IPS-15b (cell line): ENCODE measurements around the gene PALMD.

Experiments
- H3K27me3 ChIP-seq: one replicate; pipeline ENCODE4 v1.6.1; 2013; ENCODE audit warnings: low read length; ENCODE audit not compliant: control insufficient read depth, insufficient read depth
- H3K36me3 ChIP-seq: one replicate; pipeline ENCODE4 v1.6.1; 2013; ENCODE audit warnings: low read length; ENCODE audit not compliant: control insufficient read depth, insufficient read depth
- H3K4me1 ChIP-seq: one replicate; pipeline ENCODE4 v1.6.1; 2013; ENCODE audit warnings: mild to moderate bottlenecking, low read length; ENCODE audit not compliant: control insufficient read depth, insufficient read depth
- H3K4me3 ChIP-seq: one replicate; pipeline ENCODE4 v1.5.1; 2013; ENCODE audit warnings: low read depth, low read length
- H3K9ac ChIP-seq: one replicate; pipeline ENCODE4 v1.6.1; 2013; ENCODE audit warnings: low read depth, mild to moderate bottlenecking, low read length
- H3K9me3 ChIP-seq: one replicate; pipeline ENCODE4 v1.6.1; 2013; ENCODE audit warnings: mild to moderate bottlenecking, low read length; ENCODE audit not compliant: control insufficient read depth, insufficient read depth

The PALMD gene, protein sequence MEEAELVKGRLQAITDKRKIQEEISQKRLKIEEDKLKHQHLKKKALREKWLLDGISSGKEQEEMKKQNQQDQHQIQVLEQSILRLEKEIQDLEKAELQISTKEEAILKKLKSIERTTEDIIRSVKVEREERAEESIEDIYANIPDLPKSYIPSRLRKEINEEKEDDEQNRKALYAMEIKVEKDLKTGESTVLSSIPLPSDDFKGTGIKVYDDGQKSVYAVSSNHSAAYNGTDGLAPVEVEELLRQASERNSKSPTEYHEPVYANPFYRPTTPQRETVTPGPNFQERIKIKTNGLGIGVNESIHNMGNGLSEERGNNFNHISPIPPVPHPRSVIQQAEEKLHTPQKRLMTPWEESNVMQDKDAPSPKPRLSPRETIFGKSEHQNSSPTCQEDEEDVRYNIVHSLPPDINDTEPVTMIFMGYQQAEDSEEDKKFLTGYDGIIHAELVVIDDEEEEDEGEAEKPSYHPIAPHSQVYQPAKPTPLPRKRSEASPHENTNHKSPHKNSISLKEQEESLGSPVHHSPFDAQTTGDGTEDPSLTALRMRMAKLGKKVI

DNA sequence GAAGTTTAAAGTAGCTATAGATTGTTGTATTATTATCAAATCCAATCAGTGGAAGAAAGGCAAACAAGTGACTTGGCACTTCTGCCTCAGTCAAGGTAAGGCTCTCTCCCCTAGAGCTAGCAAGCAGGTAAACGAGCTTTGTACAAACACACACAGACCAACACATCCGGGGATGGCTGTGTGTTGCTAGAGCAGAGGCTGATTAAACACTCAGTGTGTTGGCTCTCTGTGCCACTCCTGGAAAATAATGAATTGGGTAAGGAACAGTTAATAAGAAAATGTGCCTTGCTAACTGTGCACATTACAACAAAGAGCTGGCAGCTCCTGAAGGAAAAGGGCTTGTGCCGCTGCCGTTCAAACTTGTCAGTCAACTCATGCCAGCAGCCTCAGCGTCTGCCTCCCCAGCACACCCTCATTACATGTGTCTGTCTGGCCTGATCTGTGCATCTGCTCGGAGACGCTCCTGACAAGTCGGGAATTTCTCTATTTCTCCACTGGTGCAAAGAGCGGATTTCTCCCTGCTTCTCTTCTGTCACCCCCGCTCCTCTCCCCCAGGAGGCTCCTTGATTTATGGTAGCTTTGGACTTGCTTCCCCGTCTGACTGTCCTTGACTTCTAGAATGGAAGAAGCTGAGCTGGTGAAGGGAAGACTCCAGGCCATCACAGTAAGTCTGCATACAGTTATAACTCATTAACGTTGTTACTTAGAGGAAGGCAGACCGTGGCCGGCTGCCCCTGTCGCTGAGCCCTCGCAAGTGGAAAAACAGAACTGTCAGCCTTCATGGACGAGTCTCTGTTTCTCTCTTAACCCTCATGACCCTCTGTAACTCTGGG, at the start of gene PALMD:
Gene PALMD, plus strand, starts transcription at position 415 of the 833 bp plus-strand sequence. Its CDS starts 205 bp downstream, at position 620.
- Histone ChIP-seq H3K4me1 (peaks cover 23% of the 10 kb centered on the region), H3K4me3 (no peak within 1 kb of the TSS), H3K36me3 (no peaks in the 10 kb centered on the region), H3K9ac (no peak within 1 kb of the TSS), H3K27me3 (no peaks in the 10 kb centered on the region), H3K9me3 (no peaks in the 10 kb centered on the region)

DNA sequence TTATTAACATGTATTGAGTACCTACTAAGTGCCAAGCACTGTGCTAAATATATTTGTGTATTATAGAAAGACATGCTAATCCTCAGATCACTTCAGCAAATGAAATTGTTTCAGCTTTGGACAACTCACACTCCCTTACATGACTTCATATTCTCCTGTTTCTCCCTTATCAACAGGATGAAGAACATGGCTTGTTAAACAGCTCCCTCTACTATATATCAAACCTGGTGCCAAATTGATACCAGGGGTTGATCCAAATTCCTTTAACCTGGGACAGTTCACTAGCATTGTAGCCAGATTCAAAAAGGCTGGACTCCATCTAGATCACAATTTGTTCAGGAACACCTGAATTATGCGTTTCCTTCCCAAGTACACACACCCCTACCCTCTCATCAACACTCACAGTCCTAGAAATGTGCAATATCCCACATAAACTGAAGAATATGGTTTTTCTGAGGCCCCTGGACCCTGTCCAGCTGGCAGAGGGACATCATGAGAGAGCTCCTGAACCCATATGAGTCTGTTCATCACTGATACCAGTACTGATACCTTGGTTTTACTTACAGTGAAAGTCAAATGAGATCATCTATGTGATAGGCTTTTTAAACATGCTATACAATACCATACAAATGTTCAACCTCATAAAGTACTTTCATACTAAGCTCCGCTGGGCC, 47.0 kb upstream of the PALMD start:
- Histone ChIP-seq H3K4me1 (no peaks in the 10 kb centered on the region), H3K36me3 (no peaks in the 10 kb centered on the region), H3K27me3 (no peaks in the 10 kb centered on the region), H3K4me3 (no peak overlapping the region), H3K9me3 (no peaks in the 10 kb centered on the region), H3K9ac (no peak overlapping the region)

DNA sequence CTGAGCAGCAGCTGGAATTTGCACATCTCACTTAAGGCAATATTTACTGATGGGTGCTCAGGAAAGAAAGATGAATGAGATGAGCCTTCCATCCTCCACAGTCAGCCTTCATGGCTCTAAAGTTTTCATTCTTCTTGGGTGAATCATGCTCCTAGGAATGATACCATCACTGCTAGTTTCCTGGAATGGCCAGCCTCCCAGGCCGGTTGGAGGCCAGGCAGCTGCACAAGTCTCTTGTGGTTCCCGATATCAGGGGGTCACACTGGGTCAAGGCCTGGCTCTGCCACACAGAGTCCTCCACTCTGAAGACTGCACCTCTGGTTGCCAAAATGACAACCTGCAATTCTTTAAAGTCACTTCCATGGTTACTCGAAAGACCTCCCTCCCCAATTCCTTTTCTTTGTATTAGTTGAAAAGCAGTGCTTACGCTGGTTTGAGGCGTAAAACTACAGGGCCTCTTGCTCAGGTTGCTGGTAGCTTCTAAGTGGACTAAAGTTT, 46.2 kb upstream of the PALMD start:
- H3K9ac ChIP-seq: no peak overlapping the region
- H3K9me3 ChIP-seq: no peaks in the 10 kb centered on the region
- H3K4me3 ChIP-seq: no peak overlapping the region
- no peaks in the 10 kb centered on the region for H3K27me3 ChIP-seq
- H3K36me3 ChIP-seq: no peaks in the 10 kb centered on the region
- no peaks in the 10 kb centered on the region for H3K4me1 ChIP-seq

DNA sequence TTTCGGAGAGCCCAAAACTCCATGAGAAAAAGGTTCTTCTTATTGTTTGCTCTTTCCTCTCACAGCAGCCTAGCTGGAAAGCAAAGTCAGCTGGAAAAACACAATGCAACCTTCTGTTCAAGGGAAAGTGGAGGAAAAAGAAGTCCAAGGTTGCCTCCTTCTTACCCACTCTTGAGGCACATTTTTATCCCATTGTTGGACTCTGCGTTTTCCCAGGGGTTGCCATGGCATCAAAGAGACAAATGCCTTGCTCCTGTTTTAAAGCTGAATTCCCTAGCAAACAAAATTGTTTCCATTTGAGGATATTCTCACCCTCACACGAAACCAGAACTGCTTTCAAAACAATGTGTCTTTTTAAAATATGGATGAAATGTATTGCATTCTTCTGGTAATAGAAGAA, 45.1 kb upstream of the PALMD start:
- no peaks in the 10 kb centered on the region for H3K9me3 ChIP-seq
- no peaks in the 10 kb centered on the region for H3K36me3 ChIP-seq
- H3K9ac ChIP-seq: no peak overlapping the region
- H3K27me3 ChIP-seq: no peaks in the 10 kb centered on the region
- no peak overlapping the region for H3K4me3 ChIP-seq
- H3K4me1 ChIP-seq: no peaks in the 10 kb centered on the region

DNA sequence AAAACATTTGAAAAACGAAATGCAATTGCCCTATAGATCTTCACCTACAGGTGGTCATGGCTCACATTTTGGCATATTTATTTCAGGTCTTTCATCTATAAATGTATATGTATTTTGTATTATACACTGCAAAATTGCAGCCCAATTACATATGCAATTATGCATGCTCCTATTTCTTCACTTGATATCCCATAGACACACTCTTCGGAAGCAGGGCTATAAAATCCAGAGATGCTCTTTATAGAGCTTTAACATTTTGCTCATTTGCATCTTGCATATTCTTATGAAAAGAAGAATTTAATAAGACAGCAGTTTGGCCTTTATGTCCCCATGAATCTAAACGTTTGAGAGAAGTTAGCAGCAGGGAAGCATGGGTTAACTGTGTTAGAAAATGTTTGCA, 44.7 kb upstream of the PALMD start:
- no peak overlapping the region for H3K4me3 ChIP-seq

DNA sequence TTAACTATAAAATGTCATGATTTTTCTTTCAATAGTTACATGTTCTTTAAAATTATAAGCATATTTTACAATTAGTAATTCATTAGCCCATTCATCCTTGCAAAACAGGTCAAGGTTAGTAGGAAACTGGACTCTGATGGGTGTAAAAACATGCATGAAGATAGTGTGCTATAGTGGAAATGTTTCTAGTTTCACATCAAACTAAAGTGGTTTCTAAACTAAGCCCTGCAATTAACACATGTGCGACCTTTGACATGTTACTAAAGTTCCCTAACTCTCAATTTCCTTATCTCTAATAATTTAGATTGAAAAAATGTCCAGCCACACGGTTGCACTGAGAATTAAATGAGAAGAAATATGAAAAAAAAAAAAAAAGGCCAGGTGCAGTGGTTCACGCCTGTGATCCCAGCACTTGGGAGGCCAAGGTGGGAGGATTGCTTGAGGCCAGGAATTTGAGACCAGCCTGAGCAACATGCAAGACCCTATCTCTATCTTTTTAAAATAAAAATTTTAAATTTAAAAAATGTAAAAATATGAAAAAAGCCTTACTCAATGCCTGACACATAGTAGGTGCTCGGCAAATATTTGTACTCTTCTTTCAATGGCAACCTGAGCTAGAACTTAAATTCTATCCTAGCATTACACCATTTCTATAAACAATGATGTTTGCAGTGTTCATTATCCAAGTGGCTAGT, 44.1 kb upstream of the PALMD start:
- Histone ChIP-seq H3K4me1 (no peaks in the 10 kb centered on the region), H3K27me3 (no peaks in the 10 kb centered on the region), H3K36me3 (no peaks in the 10 kb centered on the region), H3K9ac (no peak overlapping the region), H3K9me3 (no peaks in the 10 kb centered on the region), H3K4me3 (no peak overlapping the region)

More for the DNA sequence above, 44.7 kb upstream of the PALMD start:
- Histone ChIP-seq H3K4me1 (no peaks in the 10 kb centered on the region), H3K9ac (no peak overlapping the region), H3K27me3 (no peaks in the 10 kb centered on the region), H3K9me3 (no peaks in the 10 kb centered on the region), H3K36me3 (no peaks in the 10 kb centered on the region)

DNA sequence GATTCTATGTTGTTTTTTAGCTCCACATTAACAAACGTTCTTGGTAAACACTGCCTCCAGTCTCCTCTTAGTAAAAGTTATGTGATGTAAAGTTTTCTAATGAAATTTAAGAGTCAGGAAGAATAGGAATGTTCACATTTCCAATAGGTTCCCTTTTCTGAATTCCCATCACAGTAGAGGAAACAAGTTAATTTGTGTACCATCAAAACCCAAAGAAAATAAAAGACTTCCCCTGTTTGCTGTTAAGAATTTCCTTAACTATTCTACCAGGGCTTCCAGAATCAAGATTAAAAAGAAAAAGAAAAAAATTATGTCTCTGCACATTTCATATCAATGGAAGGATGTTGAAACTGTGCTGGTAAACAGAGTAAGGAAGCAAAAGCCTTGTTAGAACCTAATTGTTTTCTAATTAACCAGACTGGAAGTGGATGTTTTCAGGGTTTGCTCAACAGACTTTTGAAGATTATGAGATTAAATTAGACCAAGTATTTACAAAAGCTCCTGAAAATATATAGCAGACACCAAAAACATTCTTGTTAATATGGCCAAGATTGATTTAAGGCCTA, 43.4 kb upstream of the PALMD start:
- Histone ChIP-seq H3K27me3 (no peaks in the 10 kb centered on the region), H3K36me3 (no peaks in the 10 kb centered on the region), H3K4me3 (no peak overlapping the region), H3K4me1 (no peaks in the 10 kb centered on the region), H3K9me3 (no peaks in the 10 kb centered on the region), H3K9ac (no peak overlapping the region)

DNA sequence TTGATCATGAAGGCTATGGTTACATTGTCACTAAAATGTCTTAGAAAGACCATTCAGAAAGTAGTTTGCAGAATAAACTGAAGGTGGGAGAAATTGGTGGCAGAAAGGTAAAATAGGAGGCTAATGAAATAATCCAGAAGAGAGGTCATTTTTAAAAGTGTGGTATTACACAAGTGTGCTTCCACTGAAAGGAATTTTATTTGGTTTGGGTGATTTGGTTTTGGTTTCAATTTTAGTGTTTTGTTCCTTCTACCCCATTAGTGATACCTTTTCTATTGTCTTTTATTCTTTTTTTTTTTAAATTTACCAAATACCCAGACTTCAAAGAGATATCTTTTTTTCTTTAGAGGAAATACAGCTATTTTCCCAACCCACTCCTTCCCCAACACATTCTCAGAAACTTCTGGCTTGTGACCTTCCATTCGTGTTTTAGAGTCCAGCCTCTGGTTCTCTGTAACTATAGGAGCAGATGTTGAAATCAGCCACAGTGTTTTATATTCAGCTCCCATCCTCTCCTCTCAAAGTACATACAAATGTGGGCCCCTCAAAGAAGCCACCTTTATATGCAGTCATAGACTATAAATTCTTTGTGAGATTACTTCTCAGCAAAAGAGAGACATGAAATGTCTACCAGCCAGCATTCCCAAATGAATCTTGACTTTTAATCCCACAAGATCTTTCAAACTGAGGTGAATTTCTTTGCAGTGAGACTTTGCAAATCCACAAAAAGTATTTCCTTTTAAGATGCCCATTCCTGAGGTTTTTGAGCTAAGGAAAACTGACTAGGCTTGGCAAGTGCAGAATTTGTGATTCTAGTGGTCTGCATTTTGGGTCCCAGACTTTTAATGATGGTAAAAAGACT, 42.0 kb upstream of the PALMD start:
- H3K36me3 ChIP-seq: no peaks in the 10 kb centered on the region
- H3K4me1 ChIP-seq: no peaks in the 10 kb centered on the region
- H3K9ac ChIP-seq: no peak overlapping the region
- H3K9me3 ChIP-seq: no peaks in the 10 kb centered on the region
- no peak overlapping the region for H3K4me3 ChIP-seq
- no peaks in the 10 kb centered on the region for H3K27me3 ChIP-seq

DNA sequence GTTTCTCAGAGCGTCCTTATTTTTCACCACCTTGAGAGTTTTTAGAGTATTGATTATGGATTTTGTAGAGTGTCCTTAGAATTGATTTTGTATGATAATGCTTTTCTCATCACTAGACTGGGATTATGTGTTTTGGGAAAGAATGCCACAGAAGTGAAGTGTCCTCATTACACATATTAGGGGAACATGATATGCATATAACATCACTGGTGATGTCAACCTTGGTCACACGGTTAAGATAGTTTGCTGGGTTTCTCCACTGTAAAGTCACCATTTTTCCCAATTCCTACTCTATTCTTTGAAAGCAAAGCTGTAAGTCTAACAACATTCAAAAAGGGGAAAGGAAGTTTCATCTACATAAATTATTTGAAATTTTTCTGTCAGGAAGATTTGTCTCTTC, 39.6 kb upstream of the PALMD start:
- H3K36me3 ChIP-seq: no peaks in the 10 kb centered on the region
- H3K4me3 ChIP-seq: no peak overlapping the region
- H3K27me3 ChIP-seq: no peaks in the 10 kb centered on the region
- H3K4me1 ChIP-seq: no peaks in the 10 kb centered on the region
- H3K9me3 ChIP-seq: no peaks in the 10 kb centered on the region
- H3K9ac ChIP-seq: no peak overlapping the region

DNA sequence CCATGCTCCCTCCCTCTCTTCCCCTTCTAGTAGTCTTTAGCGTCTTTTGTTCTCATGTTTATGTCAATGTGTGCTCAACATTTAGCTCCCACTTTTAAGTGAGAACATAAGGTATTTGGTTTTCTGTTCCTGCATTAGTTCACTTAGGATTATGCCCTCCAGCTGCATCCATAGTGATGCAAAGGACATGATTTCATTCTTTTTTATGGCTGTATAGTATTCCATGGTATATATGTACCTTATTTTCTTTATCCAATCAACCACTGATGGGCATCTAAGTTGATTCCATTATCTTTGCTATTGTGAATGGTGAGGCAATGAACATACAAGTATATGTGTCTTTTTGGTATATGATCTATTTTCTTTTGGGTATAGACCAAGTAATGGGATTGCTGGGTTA, 38.3 kb upstream of the PALMD start:
- Histone ChIP-seq H3K9me3 (no peaks in the 10 kb centered on the region), H3K4me1 (no peaks in the 10 kb centered on the region), H3K27me3 (no peaks in the 10 kb centered on the region), H3K4me3 (no peak overlapping the region), H3K9ac (no peak overlapping the region), H3K36me3 (no peaks in the 10 kb centered on the region)
